Measurements from ENCODE around the gene CLMP.
A peak's percentile ranks its signal among the peaks of the same experiment; 100 is the strongest.
"Not testable (repeated sequence)": the region's sequence is repeated elsewhere in the genome, so short reads cannot be mapped to it uniquely, and the experiment has no call there.

Gene CLMP

DNA sequence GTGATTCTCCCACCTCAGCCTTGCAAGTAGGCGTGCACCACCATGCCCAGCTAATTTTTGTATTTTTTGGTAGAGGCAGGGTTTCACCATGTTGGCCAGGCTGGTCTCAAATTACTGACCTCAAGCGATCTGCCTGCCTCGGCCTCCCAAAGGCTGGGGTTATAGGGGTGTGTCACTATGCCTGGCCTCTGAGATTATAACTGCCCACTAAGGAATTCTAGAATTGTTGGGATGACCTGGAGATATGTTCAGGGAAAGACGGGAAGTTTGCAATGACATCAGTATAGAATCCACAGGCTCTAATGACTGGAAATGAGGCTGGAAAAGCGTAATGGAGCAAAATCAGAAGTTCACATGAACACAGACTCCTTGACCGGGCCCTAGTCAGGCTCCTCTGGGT lies 62.2 kb downstream of the CLMP start:
- DNase-seq (ENCODE audit: low read depth) = no peak

DNA sequence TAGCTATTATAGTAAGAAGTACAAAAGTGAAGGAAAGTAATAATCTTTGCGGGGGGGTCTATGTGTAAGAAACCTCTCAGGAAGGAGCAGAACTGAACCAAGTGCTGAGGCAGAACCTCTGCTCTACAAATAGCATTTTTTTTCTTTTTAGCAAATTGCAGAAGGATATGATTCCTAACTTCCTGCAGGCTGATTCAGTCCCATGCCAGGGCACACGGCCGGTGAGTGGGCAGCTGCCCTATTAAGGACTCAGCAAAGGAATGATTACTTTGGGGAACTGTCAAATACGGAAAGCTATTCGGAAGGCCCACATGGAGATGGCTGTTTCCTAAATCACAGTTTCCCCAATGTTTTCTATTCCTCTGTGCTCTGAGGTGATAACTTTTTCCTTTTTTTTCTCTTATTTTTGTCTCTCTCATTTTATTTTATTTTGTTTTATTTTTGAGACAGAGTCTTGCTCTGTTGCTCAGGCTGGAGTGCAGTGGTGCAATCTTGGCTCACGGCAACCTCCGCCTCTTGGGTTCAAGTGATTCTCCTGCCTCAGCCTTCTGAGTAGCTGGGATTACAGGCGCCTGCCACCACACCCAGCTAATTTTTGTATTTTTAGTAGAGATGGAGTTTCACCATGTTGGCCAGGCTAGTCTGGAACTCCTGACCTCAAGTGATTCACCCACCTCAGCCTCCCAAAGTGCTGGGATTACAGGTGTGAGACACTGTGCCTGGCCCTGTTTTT lies 62.8 kb downstream of the CLMP start:
- DNase-seq (ENCODE audit: low read depth) = not testable (repeated sequence)

DNA sequence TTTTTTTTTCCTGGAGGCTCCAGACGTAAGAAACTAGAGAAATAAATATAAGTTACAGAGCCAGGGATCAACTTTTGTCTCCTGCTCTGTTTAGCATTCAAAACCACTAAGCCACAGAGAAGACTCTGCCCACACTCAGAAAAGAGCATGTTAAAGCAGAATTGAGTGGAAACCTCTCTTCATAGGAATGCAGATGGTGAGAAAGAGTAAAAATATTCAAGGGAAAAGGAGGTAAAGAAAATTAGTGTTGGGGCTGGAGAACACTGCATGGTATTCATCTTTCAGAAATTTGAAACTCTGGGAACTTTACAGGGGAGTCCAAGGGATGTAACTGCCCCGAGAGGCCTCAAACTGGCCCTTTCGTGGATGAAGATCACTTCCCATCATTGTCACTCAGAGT lies 65.1 kb downstream of the CLMP start:
- DNase-seq (ENCODE audit: low read depth) = no peak

DNA sequence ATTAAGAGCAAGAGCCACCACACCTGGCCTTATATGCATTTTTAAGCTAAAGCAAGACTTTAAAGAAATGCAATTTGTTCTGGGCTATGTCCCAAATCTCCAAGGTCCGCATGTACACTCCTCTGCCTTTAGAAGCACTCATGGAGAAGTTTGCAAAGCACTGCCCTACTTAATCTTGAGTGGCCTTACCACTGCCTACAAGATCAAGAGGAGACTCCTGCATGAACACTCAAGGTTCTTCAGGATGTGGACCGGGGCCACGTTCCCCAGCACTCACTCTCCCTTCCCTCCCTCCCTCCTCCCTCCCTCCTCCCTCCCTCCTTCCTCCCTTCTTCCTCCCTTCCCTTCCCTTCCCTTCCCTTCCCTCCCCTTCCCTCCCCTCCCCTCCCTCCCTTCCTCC lies 69.9 kb downstream of the CLMP start:
- no peak for DNase-seq (ENCODE audit: low read depth)

DNA sequence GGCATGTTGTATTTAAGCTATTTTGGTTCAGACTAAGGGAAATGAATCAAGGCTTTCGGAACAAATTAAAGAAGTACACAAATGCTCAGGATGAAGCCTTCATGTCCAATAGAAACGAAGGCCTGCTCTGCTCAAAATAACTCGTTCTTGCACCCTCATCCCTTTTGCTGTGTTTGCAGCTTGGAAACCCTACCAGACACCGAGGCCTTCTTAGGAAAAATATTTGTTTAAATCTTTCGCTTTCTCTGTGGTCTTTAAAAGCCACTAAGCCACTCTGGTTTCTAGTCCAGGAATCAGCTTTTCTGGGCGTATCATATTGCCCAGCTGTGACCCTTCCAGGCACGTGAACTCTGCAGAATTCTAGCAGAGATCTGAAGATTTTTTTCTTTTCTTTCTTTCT lies 72.2 kb downstream of the CLMP start:
- no peak for DNase-seq (ENCODE audit: low read depth)

DNA sequence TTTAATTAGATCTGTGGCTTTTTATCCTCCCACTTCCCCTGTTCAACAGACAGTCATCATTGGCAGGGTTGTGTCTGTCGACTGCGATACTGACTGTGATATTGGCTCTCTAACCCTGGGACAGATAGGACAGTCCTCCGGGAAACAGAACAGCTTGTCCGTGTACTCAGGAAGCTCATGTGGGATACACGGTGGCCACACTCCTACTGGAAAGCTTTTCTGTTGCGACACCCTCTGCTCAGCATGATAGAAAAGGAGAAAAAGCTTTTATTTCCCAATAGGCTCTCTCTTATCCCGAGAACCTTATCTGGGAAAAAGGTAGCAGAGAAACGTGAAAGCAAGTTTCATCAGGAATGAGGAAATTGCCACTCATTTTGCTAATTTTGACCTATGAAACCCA lies 72.7 kb downstream of the CLMP start:
- DNase-seq (ENCODE audit: low read depth) = no peak

DNA sequence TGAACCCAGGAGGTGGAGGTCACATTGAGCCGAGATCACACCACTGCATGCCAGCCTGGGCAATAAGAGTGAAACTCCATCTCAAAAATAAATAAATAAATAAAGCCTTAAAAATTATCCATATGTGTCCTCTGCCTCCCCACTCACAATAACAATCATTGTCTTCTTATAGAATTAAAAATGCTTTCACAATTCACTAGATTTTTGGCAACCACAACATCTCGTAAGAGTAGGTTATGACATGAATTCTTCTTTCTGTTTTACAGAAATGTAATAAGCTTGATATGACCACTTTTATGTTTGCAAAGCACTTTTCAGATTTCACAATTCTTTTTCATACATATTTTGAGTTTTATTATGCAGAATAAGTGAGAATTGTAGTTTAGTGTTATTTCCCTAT lies 78.6 kb downstream of the CLMP start:
- no peak for DNase-seq (ENCODE audit: low read depth)

DNA sequence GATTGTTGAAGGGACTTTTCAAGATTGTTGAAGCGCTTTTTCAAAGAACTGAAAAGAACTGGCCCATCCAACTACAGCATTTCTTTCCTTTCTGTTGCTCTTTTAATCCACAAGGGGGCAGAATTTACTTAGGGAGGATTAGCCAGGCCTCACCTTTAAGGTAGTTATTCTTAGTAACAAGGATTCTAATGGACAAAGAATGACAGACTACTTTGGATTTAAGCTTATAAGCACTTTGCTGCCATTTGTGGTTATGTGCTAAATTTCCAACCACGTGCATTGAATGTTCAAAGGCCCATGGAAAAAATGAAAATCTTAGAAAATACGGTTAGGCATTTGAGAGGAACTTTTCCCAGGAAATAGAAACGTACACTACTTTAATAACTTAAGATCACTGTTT lies 83.6 kb downstream of the CLMP start:
- no peak for DNase-seq (ENCODE audit: low read depth)

DNA sequence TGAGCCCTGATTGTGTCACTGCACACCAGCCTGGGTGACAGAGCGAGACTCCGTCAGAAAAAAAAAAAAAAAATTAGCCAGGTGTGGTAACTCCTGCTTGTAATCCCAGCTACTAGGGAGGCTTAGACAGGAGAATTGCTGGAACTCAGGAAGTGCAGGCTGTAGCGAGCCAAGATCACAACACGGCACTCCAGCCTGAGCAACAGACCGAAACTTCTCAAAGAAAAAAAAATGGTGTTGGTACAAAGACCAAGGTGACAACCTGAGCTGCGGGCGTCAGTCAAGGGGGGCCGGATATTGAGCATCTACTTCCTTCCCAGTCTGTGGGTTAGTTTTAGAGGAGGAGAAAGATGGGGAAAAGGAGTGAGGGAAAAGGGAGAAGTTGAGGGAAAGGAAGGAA lies 84.7 kb downstream of the CLMP start:
- no peak for DNase-seq (ENCODE audit: low read depth)

DNA sequence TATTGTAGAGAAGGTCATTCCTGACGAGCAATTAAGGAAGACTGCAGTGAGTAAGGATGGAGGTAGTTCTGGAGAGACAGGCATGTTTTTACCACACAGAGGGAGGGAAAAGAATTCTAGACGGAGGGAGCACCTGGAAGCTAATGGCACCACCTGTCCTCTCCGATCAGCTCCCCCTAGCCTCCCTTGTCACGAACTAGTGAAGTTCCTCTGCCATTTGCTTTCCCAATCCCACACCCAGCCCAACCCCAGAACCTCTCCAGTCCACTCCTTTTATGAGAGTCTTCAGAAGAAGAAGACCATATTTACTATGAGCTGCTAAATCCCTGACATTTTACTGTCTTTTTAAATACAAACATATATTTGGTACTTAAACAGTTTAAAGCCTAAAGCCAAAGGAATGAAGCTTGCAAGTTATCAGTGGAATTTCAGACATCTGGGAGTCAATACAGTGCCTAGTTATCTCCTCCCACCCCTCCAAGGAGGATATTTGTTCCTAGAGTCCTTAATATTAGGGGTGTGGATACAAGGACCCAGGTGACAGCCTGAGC lies 87.0 kb downstream of the CLMP start:
- no peak for DNase-seq (ENCODE audit: low read depth)

DNA sequence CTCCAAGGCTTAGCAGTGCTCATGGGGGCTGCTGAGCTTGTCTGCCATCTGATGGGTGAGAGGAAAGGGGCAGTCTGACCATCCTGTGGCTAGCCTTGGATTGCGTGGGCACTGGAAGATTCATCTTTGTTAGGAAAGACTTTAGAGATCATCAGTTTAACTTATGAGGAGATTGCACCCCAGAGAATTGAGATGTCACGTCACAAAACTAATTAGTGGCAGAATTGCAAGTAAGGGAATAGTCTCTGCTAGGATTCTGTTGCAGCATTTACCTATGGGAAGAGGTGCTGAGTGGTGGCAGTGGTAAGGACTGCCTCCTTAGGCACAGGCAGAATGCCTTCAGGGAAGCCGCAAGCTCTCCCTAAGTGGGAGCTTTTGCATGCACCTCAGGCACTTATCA lies 90.4 kb downstream of the CLMP start:
- no peak for DNase-seq (ENCODE audit: low read depth)

DNA sequence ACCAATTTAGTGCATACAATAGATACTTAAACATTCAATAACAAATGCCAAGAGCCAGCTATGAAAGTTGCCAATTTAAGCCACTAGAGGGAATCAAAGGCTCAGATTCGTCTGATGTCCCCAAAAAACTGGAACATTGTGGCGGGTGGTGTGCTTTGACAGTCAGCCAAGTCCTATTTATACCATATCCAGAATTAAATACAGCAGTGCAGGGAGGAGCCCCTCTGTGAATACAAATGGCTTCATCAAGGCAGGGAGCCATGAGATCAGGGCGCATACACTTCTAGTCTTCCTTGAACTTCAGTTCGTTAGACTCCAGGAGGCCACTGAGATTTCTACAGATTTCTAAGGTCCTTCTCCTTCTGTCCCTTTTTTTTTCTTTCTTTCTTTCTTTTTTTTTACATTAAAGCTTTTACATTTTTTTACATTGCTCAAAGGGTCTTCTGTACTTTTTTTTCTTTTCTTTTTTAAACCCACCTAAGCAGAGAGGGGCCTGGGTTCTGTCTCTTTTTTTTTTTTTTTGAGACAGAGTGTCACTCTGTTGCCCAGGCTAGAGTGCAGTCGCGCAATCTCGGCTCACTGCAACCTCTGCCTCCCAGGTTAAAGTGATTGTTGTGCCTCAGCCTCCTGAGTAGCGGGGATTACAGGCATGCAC lies 91.6 kb downstream of the CLMP start:
- DNase-seq (ENCODE audit: low read depth) = no peak

DNA sequence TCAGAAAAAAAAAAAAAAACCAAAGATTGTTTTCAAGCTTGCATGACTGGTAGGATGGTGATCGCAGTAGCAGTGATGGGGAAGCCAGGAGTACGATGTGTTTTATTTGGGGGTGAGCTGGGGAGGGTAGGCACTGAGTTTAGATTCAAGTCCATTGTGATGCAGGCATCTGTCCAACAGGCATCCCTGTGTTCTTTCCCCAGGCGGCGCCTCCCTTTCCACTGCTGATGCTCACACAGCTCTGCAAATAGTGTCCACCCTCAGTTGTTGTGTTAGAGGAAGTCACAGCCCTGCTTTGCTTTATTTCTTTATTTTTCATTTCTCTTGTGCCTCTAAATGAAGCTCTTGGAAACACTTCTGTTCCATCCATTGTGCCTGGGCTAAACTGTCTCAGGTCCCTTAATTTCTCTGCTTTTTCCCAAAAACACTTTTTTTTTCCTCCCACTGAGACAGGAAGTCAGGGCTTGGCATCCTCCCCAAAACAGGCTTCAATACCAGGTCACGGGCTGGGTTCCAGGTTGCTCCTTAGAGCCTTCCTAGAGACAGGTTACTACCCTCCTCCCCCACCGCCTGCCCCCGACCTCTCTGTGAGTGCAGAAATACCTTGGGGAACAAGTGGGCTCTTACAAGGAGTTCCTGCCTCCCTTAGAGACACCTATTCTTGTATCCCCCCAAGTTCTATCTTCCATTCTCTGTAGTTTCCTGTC lies 94.5 kb downstream of the CLMP start:
- no peak for DNase-seq (ENCODE audit: low read depth)

DNA sequence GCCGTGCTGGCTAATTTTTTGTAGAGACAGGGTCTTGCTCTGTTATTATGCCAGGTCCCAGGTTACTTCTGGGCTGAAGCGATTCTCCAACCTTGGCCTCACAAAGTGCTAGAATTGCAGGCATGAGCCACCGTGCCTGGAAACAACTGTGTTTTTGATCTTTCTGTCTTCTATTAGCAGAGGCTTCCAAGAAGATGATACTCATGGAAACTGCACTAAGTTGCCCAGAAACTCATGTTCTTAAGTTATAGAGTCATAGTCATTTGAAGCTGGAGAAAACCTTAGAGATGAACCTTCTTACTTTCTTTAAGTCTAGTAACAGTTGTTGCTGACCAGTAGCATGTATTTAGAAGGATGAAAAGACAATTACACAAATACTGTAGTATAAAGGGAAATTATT lies 96.1 kb downstream of the CLMP start:
- DNase-seq (ENCODE audit: low read depth) = no peak

DNA sequence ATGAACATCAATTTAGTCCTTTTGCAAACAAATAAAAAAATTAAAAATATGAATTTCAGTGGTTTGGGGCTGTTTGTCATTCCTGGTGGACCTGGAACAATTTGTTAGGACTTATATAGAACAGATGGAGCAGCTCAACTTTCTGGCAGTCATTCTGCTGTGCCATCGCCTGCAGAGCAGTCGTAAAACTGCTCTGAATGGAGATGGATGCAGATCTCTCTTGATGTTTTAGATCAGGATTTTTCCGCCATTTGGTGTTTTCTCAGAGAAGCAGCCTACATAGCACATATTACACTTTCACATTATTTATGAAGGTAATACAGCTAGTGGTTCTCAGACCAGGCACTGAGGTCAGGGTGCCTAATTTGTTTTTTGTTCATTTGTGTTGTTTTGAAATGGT lies 101.3 kb downstream of the CLMP start:
- no peak for DNase-seq (ENCODE audit: low read depth)

DNA sequence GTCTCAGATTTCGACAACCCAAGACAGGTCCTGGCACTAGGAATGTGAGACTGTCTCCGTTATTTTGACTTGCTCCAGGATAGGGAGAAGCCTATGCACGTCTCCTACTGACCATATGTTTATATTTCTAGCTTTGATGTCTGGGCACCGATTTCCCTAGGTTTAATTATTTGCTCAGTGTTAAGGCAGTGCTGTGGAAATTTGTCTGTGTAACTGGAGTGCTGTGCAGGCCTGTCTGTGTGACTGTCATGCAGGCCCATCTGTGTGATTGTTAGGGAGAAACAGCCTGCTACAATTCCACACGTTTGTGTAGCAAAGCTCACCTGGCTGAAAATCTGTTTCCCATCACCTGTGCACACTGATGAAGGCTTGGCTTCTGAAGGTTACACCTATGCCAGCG lies 103.5 kb downstream of the CLMP start:
- DNase-seq (ENCODE audit: low read depth) = no peak

DNA sequence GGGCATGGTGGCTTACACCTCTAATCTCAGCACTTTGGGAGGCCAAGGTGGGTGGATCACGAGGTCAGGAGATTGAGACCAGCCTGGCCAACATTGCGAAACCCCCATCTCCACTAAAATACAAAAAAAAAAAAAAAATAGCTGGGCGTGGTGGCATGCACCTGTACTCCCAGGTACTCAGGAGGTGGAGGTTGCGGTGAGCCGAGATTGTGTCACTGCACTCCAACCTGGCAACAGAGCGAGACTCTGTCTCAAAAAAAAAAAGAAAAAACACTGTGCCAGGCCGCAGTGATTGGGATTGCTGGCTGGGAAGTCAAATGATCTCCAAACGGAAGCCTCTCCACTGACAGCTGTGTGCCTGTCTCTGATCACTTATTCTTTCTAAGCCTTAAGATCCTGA lies 104.9 kb downstream of the CLMP start:
- DNase-seq (ENCODE audit: low read depth) = not testable (repeated sequence)

DNA sequence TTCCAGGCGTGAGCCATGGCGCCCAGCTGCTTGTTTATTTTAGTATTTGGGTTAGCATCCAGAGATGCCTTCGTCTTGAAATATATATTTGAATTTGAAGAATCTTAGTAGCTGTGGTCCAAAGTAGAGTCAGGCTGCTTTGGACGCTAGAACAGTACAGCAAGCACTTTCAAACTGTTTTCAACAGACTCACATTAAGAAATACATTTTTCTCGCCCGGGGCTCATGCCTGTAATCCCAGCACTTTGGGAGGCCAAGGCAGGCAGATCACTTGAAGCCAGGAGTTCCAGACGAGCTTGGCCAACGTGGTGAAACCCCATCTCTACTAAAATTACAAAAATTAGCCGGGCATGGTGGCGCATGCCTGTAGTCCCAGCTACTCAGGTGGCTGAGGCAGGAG lies 106.2 kb downstream of the CLMP start:
- not testable (repeated sequence) for DNase-seq (ENCODE audit: low read depth)

DNA sequence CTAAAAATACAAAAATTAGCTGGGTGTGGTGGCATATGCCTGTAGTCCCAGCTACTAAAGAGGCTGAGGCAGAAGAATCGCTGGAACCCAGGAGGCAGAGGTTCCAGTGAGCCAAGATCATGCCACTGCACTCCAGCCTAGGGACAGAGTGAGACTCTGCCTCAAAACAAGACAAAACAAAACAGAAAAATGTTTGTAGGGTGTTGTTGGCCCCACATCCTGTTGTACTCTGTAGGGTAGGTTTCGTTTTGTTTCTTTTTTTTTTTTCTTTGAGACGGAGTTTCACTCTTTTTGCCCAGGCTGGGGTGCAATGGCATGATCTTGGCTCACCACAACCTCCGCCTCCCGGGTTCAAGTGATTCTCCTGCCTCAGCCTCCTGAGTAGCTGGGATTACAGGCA lies 107.4 kb downstream of the CLMP start:
- DNase-seq (ENCODE audit: low read depth) = not testable (repeated sequence)

DNA sequence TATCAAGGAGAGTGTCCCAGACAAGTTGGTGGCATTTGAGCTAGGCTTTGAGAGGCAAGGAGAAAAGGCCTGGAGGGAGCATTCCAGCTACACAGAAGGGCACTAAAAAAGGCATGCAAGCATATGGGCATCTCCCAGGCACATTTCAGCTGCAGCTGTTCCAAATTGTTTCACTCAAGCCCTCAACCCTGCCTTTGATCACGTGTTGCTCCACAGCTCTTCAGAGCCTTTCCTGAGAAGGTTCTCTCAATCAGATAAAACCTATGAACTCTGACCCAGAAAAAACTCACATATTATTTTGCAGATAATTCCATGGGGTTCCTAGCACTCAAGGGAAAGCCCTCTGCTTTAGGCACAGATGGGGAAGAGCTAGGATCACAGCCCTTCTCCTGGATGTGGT lies 108.7 kb downstream of the CLMP start:
- DNase-seq (ENCODE audit: low read depth) = no peak

DNA sequence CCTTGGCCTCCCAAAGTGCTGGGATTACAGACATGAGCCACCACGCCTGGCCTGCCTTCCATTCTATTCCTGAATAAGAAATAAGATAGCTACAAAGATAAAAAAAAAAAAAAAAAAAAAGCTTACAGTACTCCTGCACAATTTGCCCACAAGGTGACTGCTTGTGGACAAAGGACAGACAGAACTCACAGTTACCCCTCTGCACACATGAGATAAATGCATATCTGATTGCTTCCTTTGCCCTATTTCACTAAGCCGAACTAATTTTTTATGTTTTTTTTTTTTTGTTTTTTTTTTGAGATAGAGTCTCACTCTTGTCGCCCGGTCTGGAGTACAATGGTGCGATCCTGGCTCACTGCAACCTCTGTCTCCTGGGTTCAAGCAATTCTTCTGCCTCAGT lies 109.6 kb downstream of the CLMP start:
- no peak for DNase-seq (ENCODE audit: low read depth)

DNA sequence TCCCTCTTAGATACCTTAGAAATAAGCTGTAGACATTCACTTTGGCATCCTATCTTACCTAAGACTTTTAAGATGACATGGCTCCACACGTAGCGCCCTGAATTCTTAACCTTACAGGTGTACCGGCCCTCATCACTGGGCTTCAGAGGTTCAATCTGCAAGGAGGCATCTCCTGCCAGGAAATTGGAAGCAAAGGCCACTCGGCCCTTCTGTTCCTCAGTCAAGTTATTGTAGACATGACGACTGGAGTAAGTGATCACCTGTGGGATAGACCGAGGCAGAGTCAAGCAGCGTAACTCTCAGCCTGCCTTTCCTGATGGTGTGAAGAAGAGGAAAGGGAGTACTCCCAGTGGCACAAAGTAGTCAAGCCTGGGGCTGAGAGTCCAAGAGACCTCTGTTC lies 110.6 kb downstream of the CLMP start:
- no peak for DNase-seq (ENCODE audit: low read depth)

DNA sequence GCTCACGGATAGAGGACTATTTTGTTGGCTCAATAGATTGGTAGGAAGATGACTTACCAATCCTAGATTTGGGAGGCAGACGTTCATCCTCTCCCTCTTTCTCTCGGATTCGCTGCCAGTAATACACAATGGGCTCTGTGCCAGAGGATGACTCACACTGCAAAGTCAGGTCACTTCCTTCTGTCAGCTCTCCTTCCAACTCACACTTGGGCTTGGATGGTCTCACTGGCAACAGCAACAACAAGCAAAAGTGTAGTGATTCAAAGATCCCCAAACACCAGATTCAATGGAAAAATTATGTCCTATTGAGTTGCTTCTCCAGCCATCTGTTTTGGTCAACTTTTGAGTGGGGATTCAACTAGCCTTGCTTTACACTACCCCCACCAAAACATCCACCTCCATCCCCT lies 111.4 kb downstream of the CLMP start:
- DNase-seq (ENCODE audit: low read depth) = peak; percentile 35

All from activated T-cell treated with anti-CD3 and anti-CD28 coated beads for 48 hours (primary cell).